Effector memory CD8-positive, alpha-beta T cell (primary cell): ENCODE data around the gene SATB2.

Experiments used
- ATAC-seq: fragments of 150-1000 bp; cut with Tn5 transposase; replicated peaks from 2 replicates; pipeline ENCODE4 v1.10.0; 2021; ENCODE audit warnings: mild to moderate bottlenecking, moderate library complexity
- DNase-seq, 3 experiments: peaks; one replicate each; pipeline ENCODE4 v3.0.0; 2021
- H3K27ac Mint-ChIP-seq, 2 donors: one replicate each; pipeline ENCODE4 v1.8.0; 2022; ENCODE audit warnings: mild to moderate bottlenecking in 2 of 2, mixed read lengths in 2 of 2, moderate library complexity in 2 of 2
- H3K27me3 Mint-ChIP-seq, 2 donors: one replicate each; pipeline ENCODE4 v1.8.0; 2022; ENCODE audit warnings: mixed read lengths in 2 of 2
- H3K36me3 Mint-ChIP-seq: one replicate; pipeline ENCODE4 v1.8.0; 2022; ENCODE audit warnings: mild to moderate bottlenecking, moderate library complexity, mixed read lengths; ENCODE audit not compliant: insufficient read depth
- H3K4me1 Mint-ChIP-seq, 2 donors: one replicate each; pipeline ENCODE4 v1.8.0; 2022; ENCODE audit warnings: low read depth in 2 of 2, mixed read lengths in 2 of 2
- H3K4me3 Mint-ChIP-seq, 2 donors: one replicate each; pipeline ENCODE4 v1.8.0; 2022; ENCODE audit warnings: mild to moderate bottlenecking in 2 of 2, mixed read lengths in 2 of 2, moderate library complexity in 2 of 2
- H3K9me3 Mint-ChIP-seq, 2 donors: one replicate each; pipeline ENCODE4 v1.8.0; 2022; ENCODE audit warnings: mixed read lengths in 2 of 2

SATB2 gene

GRCh38 chr2:199433204-199433832 lies 24.4 kb downstream of the SATB2 start:
- no peaks in the 10 kb centered on the region for H3K36me3 Mint-ChIP-seq
- H3K4me3 Mint-ChIP-seq: no peak overlapping the region
- no peak for DNase-seq
- ATAC-seq: no peak
- H3K9me3 Mint-ChIP-seq: no peaks in the 10 kb centered on the region
- H3K27me3 Mint-ChIP-seq: peaks cover 6 to 8% of the 10 kb centered on the region in 2 donors
- H3K27ac Mint-ChIP-seq: no peak overlapping the region
- no peaks in the 10 kb centered on the region for H3K4me1 Mint-ChIP-seq

GRCh38 chr2:199431746-199432213 lies 26.0 kb downstream of the SATB2 start:
- DNase-seq (no peak), ATAC-seq (no peak)

GRCh38 chr2:199430214-199430613 lies 27.5 kb downstream of the SATB2 start:
- H3K36me3 Mint-ChIP-seq: no peaks in the 10 kb centered on the region
- peaks cover 6 to 8% of the 10 kb centered on the region in 2 donors for H3K27me3 Mint-ChIP-seq
- no peaks in the 10 kb centered on the region for H3K9me3 Mint-ChIP-seq
- H3K27ac Mint-ChIP-seq: no peak overlapping the region
- no peak overlapping the region for H3K4me3 Mint-ChIP-seq
- H3K4me1 Mint-ChIP-seq: no peaks in the 10 kb centered on the region
- DNase-seq (no peak), ATAC-seq (no peak)

More at GRCh38 chr2:199431746-199432213, 26.0 kb downstream of the SATB2 start:
- Mint-ChIP-seq H3K27ac (no peak overlapping the region), H3K27me3 (peaks cover 6 to 8% of the 10 kb centered on the region in 2 donors), H3K4me3 (no peak overlapping the region), H3K4me1 (no peaks in the 10 kb centered on the region), H3K36me3 (no peaks in the 10 kb centered on the region), H3K9me3 (no peaks in the 10 kb centered on the region)

- no peak for ATAC-seq
- H3K36me3 Mint-ChIP-seq: no peaks in the 10 kb centered on the region
- H3K9me3 Mint-ChIP-seq: no peaks in the 10 kb centered on the region
- no peak for DNase-seq
- no peaks in the 10 kb centered on the region for H3K4me1 Mint-ChIP-seq
- H3K27me3 Mint-ChIP-seq: peaks cover 3 to 5% of the 10 kb centered on the region in 2 donors
- H3K27ac Mint-ChIP-seq: no peak overlapping the region
- no peak overlapping the region for H3K4me3 Mint-ChIP-seq
These were observed 29.4 kb downstream of the SATB2 start for GRCh38 chr2:199428291-199428690.

- DNase-seq (no peak), ATAC-seq (no peak)
- Mint-ChIP-seq H3K9me3 (no peaks in the 10 kb centered on the region), H3K27me3 (no peaks in the 10 kb centered on the region), H3K36me3 (no peaks in the 10 kb centered on the region), H3K4me3 (no peak overlapping the region), H3K27ac (no peak overlapping the region), H3K4me1 (no peaks in the 10 kb centered on the region)
These were observed 33.6 kb downstream of the SATB2 start for GRCh38 chr2:199424160-199424559.

- DNase-seq (no peak), ATAC-seq (no peak)
- Mint-ChIP-seq H3K9me3 (no peaks in the 10 kb centered on the region), H3K27ac (no peak overlapping the region), H3K27me3 (no peaks in the 10 kb centered on the region), H3K4me1 (no peaks in the 10 kb centered on the region), H3K36me3 (no peaks in the 10 kb centered on the region), H3K4me3 (no peak overlapping the region)
These were observed 38.3 kb downstream of the SATB2 start for GRCh38 chr2:199419428-199419827.

- Mint-ChIP-seq H3K9me3 (no peaks in the 10 kb centered on the region), H3K27me3 (peaks cover 0 to 6% of the 10 kb centered on the region in 2 donors), H3K27ac (no peak overlapping the region), H3K36me3 (no peaks in the 10 kb centered on the region), H3K4me3 (no peak overlapping the region), H3K4me1 (no peaks in the 10 kb centered on the region)
- no peak for ATAC-seq
- no peak for DNase-seq
These were observed 43.3 kb downstream of the SATB2 start for GRCh38 chr2:199414465-199414864.

GRCh38 chr2:199414001-199414400 lies 43.7 kb downstream of the SATB2 start:
- ATAC-seq (no peak), DNase-seq (no peak)
- no peaks in the 10 kb centered on the region for H3K4me1 Mint-ChIP-seq
- no peaks in the 10 kb centered on the region for H3K36me3 Mint-ChIP-seq
- peaks cover 0 to 6% of the 10 kb centered on the region in 2 donors for H3K27me3 Mint-ChIP-seq
- no peak overlapping the region for H3K27ac Mint-ChIP-seq
- H3K4me3 Mint-ChIP-seq: no peak overlapping the region
- no peaks in the 10 kb centered on the region for H3K9me3 Mint-ChIP-seq

- Mint-ChIP-seq H3K4me1 (no peaks in the 10 kb centered on the region), H3K27me3 (peaks cover 0 to 6% of the 10 kb centered on the region in 2 donors), H3K36me3 (no peaks in the 10 kb centered on the region), H3K4me3 (no peak overlapping the region), H3K9me3 (no peaks in the 10 kb centered on the region), H3K27ac (no peak overlapping the region)
- no peak for ATAC-seq
- DNase-seq: no peak
These were observed 47.8 kb downstream of the SATB2 start for GRCh38 chr2:199409759-199410529.

GRCh38 chr2:199407421-199407820 lies 50.3 kb downstream of the SATB2 start:
- no peak for DNase-seq
- H3K9me3 Mint-ChIP-seq: no peaks in the 10 kb centered on the region
- H3K27me3 Mint-ChIP-seq: no peaks in the 10 kb centered on the region
- H3K4me1 Mint-ChIP-seq: no peaks in the 10 kb centered on the region
- H3K36me3 Mint-ChIP-seq: no peaks in the 10 kb centered on the region
- no peak for ATAC-seq
- H3K4me3 Mint-ChIP-seq: no peak overlapping the region
- H3K27ac Mint-ChIP-seq: no peak overlapping the region

- H3K36me3 Mint-ChIP-seq: no peaks in the 10 kb centered on the region
- DNase-seq: no peak
- no peaks in the 10 kb centered on the region for H3K4me1 Mint-ChIP-seq
- no peak for ATAC-seq
- no peak overlapping the region for H3K4me3 Mint-ChIP-seq
- no peak overlapping the region for H3K27ac Mint-ChIP-seq
- peaks cover 0 to 6% of the 10 kb centered on the region in 2 donors for H3K27me3 Mint-ChIP-seq
- no peaks in the 10 kb centered on the region for H3K9me3 Mint-ChIP-seq
These were observed 52.5 kb downstream of the SATB2 start for GRCh38 chr2:199405241-199405640.

GRCh38 chr2:199404841-199405240 lies 52.9 kb downstream of the SATB2 start:
- no peak for DNase-seq
- ATAC-seq: no peak
- no peak overlapping the region for H3K27ac Mint-ChIP-seq
- no peaks in the 10 kb centered on the region for H3K36me3 Mint-ChIP-seq
- H3K9me3 Mint-ChIP-seq: no peaks in the 10 kb centered on the region
- H3K4me3 Mint-ChIP-seq: no peak overlapping the region
- peaks cover 0 to 6% of the 10 kb centered on the region in 2 donors for H3K27me3 Mint-ChIP-seq
- H3K4me1 Mint-ChIP-seq: no peaks in the 10 kb centered on the region

GRCh38 chr2:199395311-199395710 lies 62.4 kb downstream of the SATB2 start:
- no peaks in the 10 kb centered on the region for H3K4me1 Mint-ChIP-seq
- H3K27me3 Mint-ChIP-seq: peaks cover 0 to 10% of the 10 kb centered on the region in 2 donors
- no peak overlapping the region for H3K4me3 Mint-ChIP-seq
- no peak overlapping the region for H3K27ac Mint-ChIP-seq
- H3K9me3 Mint-ChIP-seq: no peaks in the 10 kb centered on the region
- H3K36me3 Mint-ChIP-seq: no peaks in the 10 kb centered on the region
- DNase-seq: no peak
- no peak for ATAC-seq

- Mint-ChIP-seq H3K9me3 (no peaks in the 10 kb centered on the region), H3K4me3 (no peak overlapping the region), H3K27me3 (peaks cover 0 to under 1% of the 10 kb centered on the region in 2 donors), H3K36me3 (no peaks in the 10 kb centered on the region), H3K4me1 (no peaks in the 10 kb centered on the region), H3K27ac (no peak overlapping the region)
- ATAC-seq (no peak), DNase-seq (no peak)
These were observed 65.4 kb downstream of the SATB2 start for GRCh38 chr2:199392363-199392762.
